GM18868 (cell line): Measurements from ENCODE around the gene PARP16.

Experiments used
- ATAC-seq: cut with Tn5 transposase; IDR thresholded peaks from one replicate; pipeline ENCODE4 v1.9.1; 2021; ENCODE audit warnings: mild to moderate bottlenecking, moderate library complexity; ENCODE audit not compliant: unreplicated experiment

Gene PARP16

GRCh38 chr15:65312400-65312916, 25.8 kb upstream of the PARP16 start:
- ATAC-seq = no peak

- no peak for ATAC-seq
Observed at GRCh38 chr15:65311760-65312159, 25.1 kb upstream of the PARP16 start.

GRCh38 chr15:65310431-65311137, 23.9 kb upstream of the PARP16 start:
- ATAC-seq = no peak

GRCh38 chr15:65309882-65310418, 23.3 kb upstream of the PARP16 start:
- ATAC-seq = no peak

- no peak for ATAC-seq
Observed at GRCh38 chr15:65307978-65308377, 21.3 kb upstream of the PARP16 start.

GRCh38 chr15:65306551-65306950, 19.9 kb upstream of the PARP16 start:
- no peak for ATAC-seq

GRCh38 chr15:65305776-65306175, 19.1 kb upstream of the PARP16 start:
- no peak for ATAC-seq

- ATAC-seq = peak; percentile 34
Observed at GRCh38 chr15:65305150-65305758, 18.6 kb upstream of the PARP16 start.

- ATAC-seq = peak; percentile 48
Observed at GRCh38 chr15:65304381-65305149, 17.9 kb upstream of the PARP16 start, which contains the start of gene RNU5B-1. RNU5B-1 (plus strand) TSS chr15:65304677.

- no peak for ATAC-seq
Observed at GRCh38 chr15:65303687-65304380, 17.2 kb upstream of the PARP16 start.

GRCh38 chr15:65302061-65302460, 15.4 kb upstream of the PARP16 start:
- ATAC-seq = no peak

GRCh38 chr15:65300924-65301441, 14.3 kb upstream of the PARP16 start:
- no peak for ATAC-seq

- ATAC-seq = no peak
Observed at GRCh38 chr15:65298731-65299130, 12.0 kb upstream of the PARP16 start.

- no peak for ATAC-seq
Observed at GRCh38 chr15:65292938-65293518, 6.3 kb upstream of the PARP16 start.

- no peak for ATAC-seq
Observed at GRCh38 chr15:65290228-65290627, 3.5 kb upstream of the PARP16 start.

GRCh38 chr15:65289261-65289854, 2.7 kb upstream of the PARP16 start:
- ATAC-seq = no peak

GRCh38 chr15:65287520-65287855, 805 bp upstream of the PARP16 start:
- ATAC-seq = no peak

- ATAC-seq = peak; percentile 20
Observed at GRCh38 chr15:65286069-65286703, 497 bp downstream of the PARP16 start.

- no peak for ATAC-seq
Observed at GRCh38 chr15:65285291-65286068, 1.2 kb downstream of the PARP16 start.
